ENCODE results near the gene SIN3B.

DNA sequence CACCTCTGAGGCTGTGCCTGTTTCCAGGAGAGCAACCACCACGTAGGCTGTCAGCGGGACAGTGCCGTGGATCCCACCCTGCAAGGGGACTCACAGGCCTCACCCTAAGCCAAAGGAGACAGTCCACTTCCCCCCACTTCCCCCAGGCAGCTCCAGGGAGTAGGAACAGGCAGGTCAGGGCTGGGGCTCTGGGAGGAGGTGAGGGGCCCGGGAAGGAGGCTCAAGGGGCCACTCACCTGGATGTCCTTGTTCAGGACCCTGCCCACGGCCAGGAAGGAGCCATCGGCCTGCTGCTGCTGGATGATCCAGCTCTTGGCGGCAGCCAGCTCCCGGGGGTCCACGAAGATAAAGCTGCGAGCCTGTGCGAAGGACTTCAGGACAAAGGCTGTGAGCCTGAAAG is 85.2 kb downstream of the SIN3B start:
- TF ChIP-seq, protein P1, sequence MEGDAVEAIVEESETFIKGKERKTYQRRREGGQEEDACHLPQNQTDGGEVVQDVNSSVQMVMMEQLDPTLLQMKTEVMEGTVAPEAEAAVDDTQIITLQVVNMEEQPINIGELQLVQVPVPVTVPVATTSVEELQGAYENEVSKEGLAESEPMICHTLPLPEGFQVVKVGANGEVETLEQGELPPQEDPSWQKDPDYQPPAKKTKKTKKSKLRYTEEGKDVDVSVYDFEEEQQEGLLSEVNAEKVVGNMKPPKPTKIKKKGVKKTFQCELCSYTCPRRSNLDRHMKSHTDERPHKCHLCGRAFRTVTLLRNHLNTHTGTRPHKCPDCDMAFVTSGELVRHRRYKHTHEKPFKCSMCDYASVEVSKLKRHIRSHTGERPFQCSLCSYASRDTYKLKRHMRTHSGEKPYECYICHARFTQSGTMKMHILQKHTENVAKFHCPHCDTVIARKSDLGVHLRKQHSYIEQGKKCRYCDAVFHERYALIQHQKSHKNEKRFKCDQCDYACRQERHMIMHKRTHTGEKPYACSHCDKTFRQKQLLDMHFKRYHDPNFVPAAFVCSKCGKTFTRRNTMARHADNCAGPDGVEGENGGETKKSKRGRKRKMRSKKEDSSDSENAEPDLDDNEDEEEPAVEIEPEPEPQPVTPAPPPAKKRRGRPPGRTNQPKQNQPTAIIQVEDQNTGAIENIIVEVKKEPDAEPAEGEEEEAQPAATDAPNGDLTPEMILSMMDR (IDR thresholded peaks at IDR 0.05; ENCODE audit: insufficient read depth, low read length, poor library complexity, severe bottlenecking) = no peak
- TF ChIP-seq EZH2phosphoT487 (conservative IDR thresholded peaks at IDR 0.05; ENCODE audit: low read length) = no peak

Measured in SU-DHL-6 (cell line).